Gastrocnemius medialis (tissue), 4 donors: ENCODE data around the gene MEGF11.

Experiments
- CTCF ChIP-seq, 5 experiments: fragments of 450-650 bp in 3 of 5; fragments of 200-600 bp in 2 of 5; sonication (generic) in 2 of 5; IDR thresholded peaks in 4 of 5; conservative IDR thresholded peaks in 1 of 5; 1 replicate in 4 of 5; 2 replicates in 1 of 5; pipeline ENCODE4 v1.5.1; 2016 to 2019; ENCODE audit warnings: antibody characterized with exemption in 5 of 5, mild to moderate bottlenecking in 3 of 5, moderate library complexity in 3 of 5
- POLR2A ChIP-seq, 2 donors: fragments of 450-650 bp; IDR thresholded peaks; one replicate each; pipeline ENCODE4 v1.6.1; 2017; ENCODE audit warnings: antibody characterized with exemption in 2 of 2, mild to moderate bottlenecking in 2 of 2, moderate library complexity in 2 of 2

GRCh38 chr15:66129586-66129985, 124.0 kb downstream of the MEGF11 start:
- no peak for TF ChIP-seq POLR2A (IDR thresholded peaks at IDR 0.05)
- TF ChIP-seq CTCF (IDR thresholded peaks at IDR 0.05 in 4 of 5, conservative IDR thresholded peaks at IDR 0.05 in 1 of 5) = no peak
